HepG2 (cell line): ENCODE results near the gene ARL3. TPM values are rescaled to one million over a fixed set of nuclear protein-coding genes. Genes with fewer than 3 reads are reported as not detected.

Experiments used
- ATAC-seq: fragments of 200-7000 bp; cut with Tn5 transposase; 3 replicates; pipeline ENCODE4 v1.9.1; 2020; ENCODE audit warnings: mild to moderate bottlenecking, moderate library complexity
- BruUV-seq: library from RNA; stranded (reverse); fragments of 400-500 nt; replicated peaks from 2 replicates; lab custom pipeline; 2021; lab: Mats Ljungman, UMichigan
- CTCF ChIA-PET: fragments of 300-600 bp; formaldehyde crosslinking; extraction: SDS; loops from one replicate; lab custom pipeline; 2021; ENCODE audit warnings: low total read pairs, inconsistent platforms, low intra/inter-chr PET ratio; lab: Yijun Ruan, JAX
- POLR2A ChIA-PET: fragments of 350-600 bp; sonication (Branson Sonifier 250); formaldehyde crosslinking; loops from one replicate; lab custom pipeline; 2020; ENCODE audit warnings: antibody characterized with exemption, inconsistent platforms; lab: Yijun Ruan, JAX
- DNase-seq: peaks from one replicate; pipeline ENCODE4 v3.0.0-alpha.2; 2015; ENCODE audit warnings: low spot score
- FAIRE-seq: peaks from 3 replicates; lab custom pipeline; 2011; peaks lifted over from hg19 to GRCh38; lab: Jason Lieb, UNC
- H2AFZ ChIP-seq: one replicate; pipeline ENCODE4 v1.6.1; 2011; ENCODE audit warnings: low read length, inconsistent platforms
- H3K27ac ChIP-seq: fragments of 300-600 bp; 3 replicates; pipeline ENCODE4 v1.8.0; 2011; ENCODE audit warnings: mixed run types, mild to moderate bottlenecking, mixed read lengths, low read length, inconsistent platforms; ENCODE audit not compliant: insufficient read depth; ENCODE audit errors: extremely low read length
- H3K27me3 ChIP-seq, 2 experiments: fragments of 200-600 bp in 1 of 2; 2 replicates in 1 of 2; 3 replicates in 1 of 2; pipeline versions ENCODE4 v1.6.0 to v1.8.0; 2011; ENCODE audit warnings: low read length in 2 of 2, mild to moderate bottlenecking in 2 of 2, moderate library complexity in 2 of 2, inconsistent platforms in 1 of 2; ENCODE audit not compliant: insufficient read depth in 2 of 2, control insufficient read depth in 1 of 2
- H3K36me3 ChIP-seq, 2 experiments: fragments of 200-600 bp in 1 of 2; replicated peaks in 1 of 2; 2 replicates in 1 of 2; 3 replicates in 1 of 2; pipeline versions ENCODE4 v1.5.1 to v1.8.0; 2011; ENCODE audit warnings: low read length in 2 of 2, inconsistent platforms in 1 of 2; ENCODE audit not compliant: insufficient read depth in 2 of 2, control insufficient read depth in 1 of 2
- H3K4me1 ChIP-seq: 2 replicates; pipeline ENCODE4 v1.5.1; 2012; ENCODE audit warnings: low read length, inconsistent platforms; ENCODE audit not compliant: insufficient read depth
- H3K4me2 ChIP-seq: 2 replicates; pipeline ENCODE4 v1.6.0; 2011; ENCODE audit warnings: low read depth, low read length, inconsistent platforms
- H3K4me3 ChIP-seq, 3 experiments: fragments of 200-600 bp in 1 of 3; sonication (generic), shearing (Covaris generic) in 1 of 3; replicated peaks in 1 of 3; 2 replicates each; pipeline ENCODE4 v1.5.1; 2011 to 2016; ENCODE audit warnings: low read length in 3 of 3, inconsistent platforms in 2 of 3, low read depth in 2 of 3, mild to moderate bottlenecking in 2 of 3, control low read depth in 1 of 3, mixed read lengths in 1 of 3; ENCODE audit not compliant: insufficient read depth in 1 of 3
- H3K79me2 ChIP-seq: one replicate; pipeline ENCODE4 v1.6.1; 2011; ENCODE audit warnings: low read length, inconsistent platforms; ENCODE audit not compliant: insufficient read depth
- H3K9ac ChIP-seq: 2 replicates; pipeline ENCODE4 v1.6.0; 2011; ENCODE audit warnings: mild to moderate bottlenecking, low read depth, low read length, inconsistent platforms; ENCODE audit not compliant: insufficient read depth
- H3K9me3 ChIP-seq: 2 replicates; pipeline ENCODE4 v1.5.1; 2012; ENCODE audit warnings: mild to moderate bottlenecking, low read length
- H4K20me1 ChIP-seq: 2 replicates; pipeline ENCODE4 v1.6.0; 2011; ENCODE audit warnings: inconsistent platforms, mild to moderate bottlenecking, low read length, moderate library complexity; ENCODE audit not compliant: insufficient read depth
- HDAC1 ChIP-seq: sonication (generic); formaldehyde crosslinking; IDR thresholded peaks from 2 replicates; pipeline ENCODE4 v1.5.1; 2020; ENCODE audit warnings: mild to moderate bottlenecking, missing genetic modification reagents
- ZNF878 ChIP-seq: sonication (generic); formaldehyde crosslinking; IDR thresholded peaks from 2 replicates; pipeline ENCODE4 v1.8.1; 2023; ENCODE audit warnings: mild to moderate bottlenecking, missing genetic modification reagents, moderate library complexity
- WGBS: methylation state at CpG from one replicate; pipeline ENCODE4 v1.1.6; 2017; ENCODE audit warnings: low lambda C conversion rate; 5-methylcytosine and 5-hydroxymethylcytosine counted together
- in situ Hi-C: cut with HindIII; loops from 2 replicates; pipeline ENCODE4 v1.10.0; 2017; ENCODE audit warnings: low pct_unique_long_range_greater_than_20kb; ENCODE audit not compliant: extremely low pct_ligation_motif_present
- intact Hi-C: fragments of 100-400 bp; cut with micrococcal nuclease; formaldehyde crosslinking; loops from one replicate; pipeline ENCODE4 v1.10.0; 2022; ENCODE audit not compliant: unreplicated experiment
- polyA plus RNA-seq, 8 experiments: library from polyadenylated mRNA; depleted of rRNA in 3 of 8; stranded (reverse) in 7 of 8; unstranded in 1 of 8; fragments of >200 nt; fragmentation: Illumina TruSeq in 4 of 8; extraction: Trizol in 4 of 8; gene quantifications; 2 replicates each; pipeline versions ENCODE4 v1.2.1 to v1.2.3, GENCODE V29; 2011 to 2016; ENCODE audit warnings: low read depth in 4 of 8, missing spikeins in 1 of 8, mixed read lengths in 1 of 8; ENCODE audit not compliant: insufficient read depth in 1 of 8
- total RNA-seq, 5 experiments: library from RNA; depleted of rRNA; stranded (reverse); fragments of >200 nt; fragmentation: Illumina TruSeq; extraction: Trizol; gene quantifications; 2 replicates each; pipeline ENCODE4 v1.2.3, GENCODE V29; 2016; ENCODE audit warnings: low read depth in 1 of 5
- TF ChIP-seq, protein P1 (sequence below): sonication (generic); formaldehyde crosslinking; IDR thresholded peaks from 2 replicates; pipeline ENCODE4 v1.4.0; 2020; ENCODE audit warnings: mild to moderate bottlenecking, missing genetic modification reagents, borderline replicate concordance
- TF ChIP-seq, protein P2 (sequence below): sonication (generic); formaldehyde crosslinking; IDR thresholded peaks from 2 replicates; pipeline ENCODE4 v1.4.0; 2020; ENCODE audit warnings: low read depth, missing genetic modification reagents

Gene ARL3
- total and polyA plus RNA-seq, 2 of the 13 experiments (the other 11 are each of a cell fraction or from before 2014, with no cell fraction given): 5.2 to 6.6 TPM

DNA sequence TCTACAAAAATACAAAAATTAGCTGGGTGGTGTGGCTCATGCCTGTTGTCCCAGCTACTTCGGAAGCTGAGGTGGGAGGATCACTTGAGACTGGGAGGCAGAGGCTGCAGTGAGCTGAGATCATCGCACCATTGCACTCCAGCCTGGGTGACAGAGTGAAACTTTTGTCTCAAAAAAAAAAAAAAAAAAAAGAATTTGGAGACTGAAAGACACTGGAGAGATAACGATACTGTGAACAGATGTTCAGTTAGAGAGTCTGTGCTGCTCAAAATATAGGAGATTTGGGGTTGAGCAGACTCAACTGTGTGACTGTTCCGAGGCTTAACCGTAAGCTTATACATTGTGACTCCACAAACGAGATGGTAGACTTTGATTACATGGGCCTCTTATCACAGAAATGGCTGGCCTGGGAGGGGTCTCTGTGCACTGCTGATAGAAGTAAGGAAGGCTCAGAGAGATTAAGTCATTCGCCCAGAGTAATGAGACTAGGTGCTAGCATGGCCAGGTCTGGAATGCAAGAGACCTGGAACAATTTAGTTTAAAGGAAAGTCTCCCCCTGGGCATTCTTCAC lies 48.9 kb upstream of the ARL3 start:
- Histone ChIP-seq H3K9ac (no peak overlapping the region), H3K36me3 (no peaks in the 10 kb centered on the region), H3K27ac (no peak overlapping the region), H3K79me2 (peaks cover 2% of the 10 kb centered on the region), H3K27me3 (no peaks in the 10 kb centered on the region), H3K9me3 (no peaks in the 10 kb centered on the region), H4K20me1 (no peaks in the 10 kb centered on the region), H3K4me2 (no peak overlapping the region), H3K4me1 (peaks cover 26% of the 10 kb centered on the region), H2AFZ (no peak overlapping the region), H3K4me3 (no peak overlapping the region)
- intact Hi-C loops (no loop called here), in situ Hi-C loops (no loop called here)
- ChIA-PET CTCF (no interaction called here), POLR2A (interaction anchor here (0.6 kb wide), 1 partner anchor 1206 kb away, joined by 3 read pairs; no protein-coding TSS in a partner anchor)
- TF ChIP-seq ZNF878 (CRISPR knock-in tag) (no peak), HDAC1 (CRISPR knock-in tag) (no peak)
- TF ChIP-seq, protein P1, sequence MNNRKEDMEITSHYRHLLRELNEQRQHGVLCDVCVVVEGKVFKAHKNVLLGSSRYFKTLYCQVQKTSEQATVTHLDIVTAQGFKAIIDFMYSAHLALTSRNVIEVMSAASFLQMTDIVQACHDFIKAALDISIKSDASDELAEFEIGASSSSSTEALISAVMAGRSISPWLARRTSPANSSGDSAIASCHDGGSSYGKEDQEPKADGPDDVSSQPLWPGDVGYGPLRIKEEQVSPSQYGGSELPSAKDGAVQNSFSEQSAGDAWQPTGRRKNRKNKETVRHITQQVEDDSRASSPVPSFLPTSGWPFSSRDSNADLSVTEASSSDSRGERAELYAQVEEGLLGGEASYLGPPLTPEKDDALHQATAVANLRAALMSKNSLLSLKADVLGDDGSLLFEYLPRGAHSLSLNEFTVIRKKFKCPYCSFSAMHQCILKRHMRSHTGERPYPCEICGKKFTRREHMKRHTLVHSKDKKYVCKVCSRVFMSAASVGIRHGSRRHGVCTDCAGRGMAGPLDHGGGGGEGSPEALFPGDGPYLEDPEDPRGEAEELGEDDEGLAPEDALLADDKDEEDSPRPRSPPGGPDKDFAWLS (CRISPR knock-in tag): no peak
- TF ChIP-seq, protein P2, sequence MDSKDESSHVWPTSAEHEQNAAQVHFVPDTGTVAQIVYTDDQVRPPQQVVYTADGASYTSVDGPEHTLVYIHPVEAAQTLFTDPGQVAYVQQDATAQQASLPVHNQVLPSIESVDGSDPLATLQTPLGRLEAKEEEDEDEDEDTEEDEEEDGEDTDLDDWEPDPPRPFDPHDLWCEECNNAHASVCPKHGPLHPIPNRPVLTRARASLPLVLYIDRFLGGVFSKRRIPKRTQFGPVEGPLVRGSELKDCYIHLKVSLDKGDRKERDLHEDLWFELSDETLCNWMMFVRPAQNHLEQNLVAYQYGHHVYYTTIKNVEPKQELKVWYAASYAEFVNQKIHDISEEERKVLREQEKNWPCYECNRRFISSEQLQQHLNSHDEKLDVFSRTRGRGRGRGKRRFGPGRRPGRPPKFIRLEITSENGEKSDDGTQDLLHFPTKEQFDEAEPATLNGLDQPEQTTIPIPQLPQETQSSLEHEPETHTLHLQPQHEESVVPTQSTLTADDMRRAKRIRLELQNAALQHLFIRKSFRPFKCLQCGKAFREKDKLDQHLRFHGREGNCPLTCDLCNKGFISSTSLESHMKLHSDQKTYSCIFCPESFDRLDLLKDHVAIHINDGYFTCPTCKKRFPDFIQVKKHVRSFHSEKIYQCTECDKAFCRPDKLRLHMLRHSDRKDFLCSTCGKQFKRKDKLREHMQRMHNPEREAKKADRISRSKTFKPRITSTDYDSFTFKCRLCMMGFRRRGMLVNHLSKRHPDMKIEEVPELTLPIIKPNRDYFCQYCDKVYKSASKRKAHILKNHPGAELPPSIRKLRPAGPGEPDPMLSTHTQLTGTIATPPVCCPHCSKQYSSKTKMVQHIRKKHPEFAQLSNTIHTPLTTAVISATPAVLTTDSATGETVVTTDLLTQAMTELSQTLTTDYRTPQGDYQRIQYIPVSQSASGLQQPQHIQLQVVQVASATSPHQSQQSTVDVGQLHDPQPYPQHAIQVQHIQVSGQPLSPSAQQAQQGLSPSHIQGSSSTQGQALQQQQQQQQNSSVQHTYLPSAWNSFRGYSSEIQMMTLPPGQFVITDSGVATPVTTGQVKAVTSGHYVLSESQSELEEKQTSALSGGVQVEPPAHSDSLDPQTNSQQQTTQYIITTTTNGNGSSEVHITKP (CRISPR knock-in tag): no peak
- DNase-seq (no peak), ATAC-seq (no peak), FAIRE-seq (no peak)
- WGBS: 84% methylated on average over 7 of the region's 7 CpGs
- BruUV-seq: no TSS peak
